ENCODE data around the gene PDS5A.
"Not testable (repeated sequence)": the region's sequence is repeated elsewhere in the genome, so short reads cannot be mapped to it uniquely, and the experiment has no call there.

The PDS5A gene

GRCh38 chr4:39941682-39942217 lies 36.0 kb downstream of the PDS5A start:
- TF ChIP-seq POLR2A (IDR thresholded peaks at IDR 0.05; ENCODE audit: low read length) (no peak), GATA1 (IDR thresholded peaks at IDR 0.05; ENCODE audit: low read depth, low read length) (no peak)
- DNase-seq, result no peak

GRCh38 chr4:39937683-39938268 lies 39.9 kb downstream of the PDS5A start:
- TF ChIP-seq GATA1 (IDR thresholded peaks at IDR 0.05; ENCODE audit: low read depth, low read length) (no peak), POLR2A (IDR thresholded peaks at IDR 0.05; ENCODE audit: low read length) (no peak)
- DNase-seq, result no peak

- DNase-seq, result no peak
- TF ChIP-seq GATA1 (IDR thresholded peaks at IDR 0.05; ENCODE audit: low read depth, low read length), result no peak
- TF ChIP-seq POLR2A (IDR thresholded peaks at IDR 0.05; ENCODE audit: low read length), result no peak
These were observed 40.9 kb downstream of the PDS5A start for GRCh38 chr4:39936565-39937418.

GRCh38 chr4:39933671-39934590 lies 43.8 kb downstream of the PDS5A start:
- no peak for DNase-seq
- no peak for TF ChIP-seq GATA1 (IDR thresholded peaks at IDR 0.05; ENCODE audit: low read depth, low read length)
- TF ChIP-seq POLR2A (IDR thresholded peaks at IDR 0.05; ENCODE audit: low read length), result no peak

- DNase-seq, result peak in 1 of 2 experiments; percentile 10
- TF ChIP-seq POLR2A (IDR thresholded peaks at IDR 0.05; ENCODE audit: low read length), result no peak
These were observed 44.8 kb downstream of the PDS5A start for GRCh38 chr4:39932776-39933402.

GRCh38 chr4:39931441-39931901 lies 46.2 kb downstream of the PDS5A start:
- no peak for DNase-seq
- TF ChIP-seq POLR2A (IDR thresholded peaks at IDR 0.05; ENCODE audit: low read length), result no peak
- TF ChIP-seq GATA1 (IDR thresholded peaks at IDR 0.05; ENCODE audit: low read depth, low read length), result no peak

- TF ChIP-seq GATA1 (IDR thresholded peaks at IDR 0.05; ENCODE audit: low read depth, low read length) (no peak), POLR2A (IDR thresholded peaks at IDR 0.05; ENCODE audit: low read length) (no peak)
- no peak for DNase-seq
These were observed 49.2 kb downstream of the PDS5A start for GRCh38 chr4:39928538-39928937.

GRCh38 chr4:39924014-39924413 lies 53.7 kb downstream of the PDS5A start:
- DNase-seq, result no peak

GRCh38 chr4:39922399-39922798 lies 55.3 kb downstream of the PDS5A start:
- no peak for TF ChIP-seq GATA1 (IDR thresholded peaks at IDR 0.05; ENCODE audit: low read depth, low read length)
- no peak for TF ChIP-seq POLR2A (IDR thresholded peaks at IDR 0.05; ENCODE audit: low read length)
- DNase-seq, result no peak

More at GRCh38 chr4:39924014-39924413, 53.7 kb downstream of the PDS5A start:
- TF ChIP-seq GATA1 (IDR thresholded peaks at IDR 0.05; ENCODE audit: low read depth, low read length), result no peak
- TF ChIP-seq POLR2A (IDR thresholded peaks at IDR 0.05; ENCODE audit: low read length), result no peak

- TF ChIP-seq POLR2A (IDR thresholded peaks at IDR 0.05; ENCODE audit: low read length) (no peak), GATA1 (IDR thresholded peaks at IDR 0.05; ENCODE audit: low read depth, low read length) (no peak)
- no peak for DNase-seq
These were observed 64.2 kb downstream of the PDS5A start for GRCh38 chr4:39913471-39913870.

GRCh38 chr4:39910064-39910463 lies 67.6 kb downstream of the PDS5A start:
- DNase-seq, result no peak
- TF ChIP-seq GATA1 (IDR thresholded peaks at IDR 0.05; ENCODE audit: low read depth, low read length) (no peak), POLR2A (IDR thresholded peaks at IDR 0.05; ENCODE audit: low read length) (no peak)

- TF ChIP-seq GATA1 (IDR thresholded peaks at IDR 0.05; ENCODE audit: low read depth, low read length), result no peak
- TF ChIP-seq POLR2A (IDR thresholded peaks at IDR 0.05; ENCODE audit: low read length), result no peak
- DNase-seq, result no peak
These were observed 69.4 kb downstream of the PDS5A start for GRCh38 chr4:39908284-39908683.

- no peak for TF ChIP-seq POLR2A (IDR thresholded peaks at IDR 0.05; ENCODE audit: low read length)
- TF ChIP-seq GATA1 (IDR thresholded peaks at IDR 0.05; ENCODE audit: low read depth, low read length), result no peak
- no peak for DNase-seq
These were observed 72.1 kb downstream of the PDS5A start for GRCh38 chr4:39905656-39906055.

- not testable (repeated sequence) for DNase-seq
These were observed 72.7 kb downstream of the PDS5A start for GRCh38 chr4:39905019-39905418.

Data from erythroblast (primary cell).